CD4-positive, alpha-beta T cell treated with Interleukin-12 subunit alpha and Interleukin-12 subunit beta, for 1 hour (primary cell): ENCODE results near the gene CACNA1B.

Experiments
- DNase-seq: peaks from one replicate; pipeline ENCODE4 v3.0.0-alpha.2; 2020

CACNA1B gene

DNA sequence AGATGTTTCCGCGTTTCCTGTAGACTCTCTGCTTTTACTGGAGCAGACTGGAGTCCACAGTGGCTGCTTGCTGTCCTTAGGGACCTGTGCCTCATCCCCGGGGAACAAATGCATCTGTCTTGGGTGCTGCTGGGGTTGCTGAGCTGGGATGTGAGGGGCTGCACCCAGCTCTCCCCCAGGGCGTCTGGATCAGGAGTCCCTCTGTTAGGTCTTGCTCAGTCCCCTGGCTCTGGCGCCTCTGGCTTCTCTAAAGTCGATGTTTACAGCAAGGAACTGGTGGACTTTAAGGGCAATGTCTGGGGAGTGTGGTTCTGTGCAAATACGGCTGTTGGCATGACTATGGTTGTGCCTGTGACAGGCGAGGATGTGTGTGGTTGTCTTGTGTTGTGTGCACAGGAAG, 91.4 kb downstream of the CACNA1B start:
- no peak for DNase-seq

DNA sequence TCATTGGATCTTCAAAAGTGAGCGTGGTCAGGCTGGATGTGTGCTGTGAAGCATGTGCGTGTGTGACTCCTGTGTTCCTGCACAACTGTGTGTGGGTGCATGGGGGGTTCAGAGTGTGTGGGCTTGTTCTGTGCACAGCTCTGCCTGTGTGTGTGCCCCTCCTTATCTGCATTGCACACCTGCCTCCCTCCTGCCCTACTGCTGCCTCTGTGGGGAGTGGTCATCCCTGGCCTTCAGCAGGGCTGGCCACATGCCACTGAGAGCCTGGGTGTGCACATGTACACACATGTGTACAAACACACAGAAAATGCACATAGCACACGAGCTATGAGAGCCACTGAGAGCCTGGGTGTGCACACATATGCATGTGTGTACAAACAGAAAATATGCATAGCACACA, 92.1 kb downstream of the CACNA1B start:
- DNase-seq: no peak

DNA sequence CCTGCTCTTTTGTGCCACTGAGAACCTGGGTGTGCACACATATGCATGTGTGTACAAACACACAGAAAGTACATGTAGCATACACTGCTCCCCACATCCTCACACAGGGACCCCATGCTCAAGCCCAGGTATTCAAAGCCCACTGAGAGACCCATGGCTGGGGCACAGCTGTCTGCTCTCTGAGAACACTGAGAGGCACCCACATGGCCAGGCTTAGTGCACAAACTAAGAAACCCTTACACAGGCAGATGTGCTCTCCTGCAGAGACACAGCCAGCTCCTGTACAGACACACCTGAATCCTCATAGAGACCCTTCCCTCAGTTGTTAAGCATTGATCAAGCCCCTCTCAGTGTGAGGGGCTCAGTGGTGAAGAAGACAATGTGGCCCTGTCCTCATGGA, 92.5 kb downstream of the CACNA1B start:
- DNase-seq: no peak

DNA sequence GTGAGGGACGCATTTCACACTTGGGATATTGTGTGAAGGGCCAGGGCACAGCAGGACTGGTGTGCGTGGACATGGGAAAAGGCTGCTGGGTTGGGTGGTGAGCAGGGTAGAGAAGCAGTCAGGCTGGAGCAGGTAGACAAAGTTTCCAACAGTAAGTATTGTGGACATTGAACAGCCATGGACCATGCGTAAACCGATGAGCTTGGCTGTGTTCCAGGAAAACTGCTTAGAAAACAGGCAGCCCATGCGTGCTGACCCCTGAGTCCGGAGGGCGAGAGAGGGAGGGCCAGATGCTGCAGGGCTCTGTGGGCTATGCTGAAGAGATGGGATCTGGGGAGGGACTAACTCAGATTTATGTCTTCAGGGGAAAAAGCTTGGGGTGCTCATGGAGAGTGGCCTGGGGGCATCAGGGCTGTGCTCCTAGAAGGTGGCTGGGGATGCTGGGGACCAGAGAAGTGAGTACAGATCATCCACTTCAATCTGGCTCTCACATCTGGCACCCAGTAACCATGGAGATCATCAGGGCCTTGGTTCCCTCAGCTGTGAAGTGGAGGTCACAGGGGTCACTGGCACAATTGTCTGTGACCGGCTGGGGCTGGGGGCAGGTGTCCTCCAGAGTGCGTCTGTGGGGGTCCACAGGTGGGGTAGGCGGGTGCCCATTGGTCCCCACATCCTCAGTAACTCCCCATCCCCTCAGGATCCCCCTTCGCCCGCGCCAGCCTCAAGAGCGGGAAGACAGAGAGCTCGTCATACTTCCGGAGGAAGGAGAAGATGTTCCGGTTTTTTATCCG, 93.3 kb downstream of the CACNA1B start:
- DNase-seq: no peak

DNA sequence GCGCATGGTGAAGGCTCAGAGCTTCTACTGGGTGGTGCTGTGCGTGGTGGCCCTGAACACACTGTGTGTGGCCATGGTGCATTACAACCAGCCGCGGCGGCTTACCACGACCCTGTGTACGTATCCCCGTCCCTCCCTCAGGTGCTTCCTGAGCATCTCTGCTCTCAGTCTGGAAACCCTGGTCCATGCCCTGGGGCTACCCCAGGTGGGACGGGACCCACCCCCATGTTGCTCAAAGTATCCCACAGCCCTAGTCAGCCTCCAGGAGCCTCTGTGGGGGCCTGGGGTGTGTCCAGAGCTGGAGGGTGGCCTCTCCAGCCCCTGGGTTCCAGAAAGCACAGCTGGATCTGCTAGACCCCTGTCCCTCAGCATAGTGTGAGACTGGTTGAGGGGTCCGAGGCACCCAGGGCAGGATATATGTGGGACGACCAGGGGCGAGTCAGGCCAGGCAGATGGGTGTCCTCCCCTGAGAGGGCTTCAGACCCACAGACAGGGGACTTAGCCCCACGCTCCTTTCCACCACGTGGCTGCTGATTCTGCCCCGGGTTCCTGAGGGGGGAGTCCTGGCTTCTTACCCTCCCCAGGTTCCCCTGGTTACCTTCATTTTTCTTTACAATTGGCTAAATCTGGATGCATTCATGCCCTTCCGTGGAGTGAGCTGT, 94.0 kb downstream of the CACNA1B start:
- DNase-seq: no peak

DNA sequence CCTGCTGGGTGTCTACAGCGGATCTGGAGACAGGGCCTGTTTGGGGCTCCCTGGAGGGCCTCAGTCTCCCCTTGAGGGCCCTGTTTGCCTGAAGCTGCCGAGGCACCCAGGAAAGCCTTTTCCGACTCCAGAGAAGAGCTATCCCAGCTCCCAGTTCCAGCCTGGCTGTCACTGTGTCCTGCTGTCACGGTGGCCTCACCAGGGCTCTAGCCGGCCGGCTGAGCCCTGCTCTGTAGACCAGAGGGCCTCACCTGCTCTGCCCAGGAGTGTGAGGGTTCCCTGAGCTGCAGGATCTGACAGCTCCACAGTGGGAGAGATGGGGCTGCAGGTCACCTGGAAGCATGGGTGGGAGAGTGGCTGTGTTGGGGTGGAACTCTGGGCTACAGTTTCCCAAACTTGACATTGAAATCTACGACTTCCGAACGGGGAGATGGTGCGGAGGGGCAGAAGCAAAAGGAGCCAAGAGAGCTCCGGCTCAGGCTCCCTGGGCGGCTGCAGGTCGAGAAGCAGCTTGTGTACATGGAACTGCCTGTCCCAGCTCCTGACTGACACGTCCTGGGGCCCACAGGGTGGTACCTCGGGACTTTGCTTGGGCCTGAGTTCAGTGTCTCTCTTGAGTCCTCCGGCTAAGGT, 94.9 kb downstream of the CACNA1B start:
- no peak for DNase-seq

DNA sequence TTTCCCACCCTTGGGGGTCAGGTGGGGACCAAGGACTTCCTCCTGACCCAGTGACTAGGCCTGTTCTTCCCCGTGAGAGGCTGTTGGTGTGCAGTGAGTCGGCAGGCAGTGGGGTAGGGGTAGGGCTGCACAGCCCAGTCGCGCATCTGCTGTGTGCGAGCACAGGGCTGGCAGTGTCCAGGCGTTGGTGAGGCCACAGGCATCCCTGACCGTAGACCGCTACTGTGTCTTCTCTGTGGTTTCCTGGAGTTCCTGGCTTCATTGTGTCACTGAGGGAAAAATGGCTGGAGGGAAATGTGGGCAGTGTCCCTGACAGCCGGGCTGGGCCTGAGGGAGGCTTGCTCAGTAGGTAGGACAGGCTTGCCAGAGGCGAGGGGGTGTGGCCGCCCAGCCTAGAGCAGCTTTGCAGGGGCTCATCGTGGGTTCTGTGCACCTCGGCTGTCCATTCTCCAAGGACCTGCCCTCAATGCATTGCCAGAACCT, 95.4 kb downstream of the CACNA1B start:
- no peak for DNase-seq

DNA sequence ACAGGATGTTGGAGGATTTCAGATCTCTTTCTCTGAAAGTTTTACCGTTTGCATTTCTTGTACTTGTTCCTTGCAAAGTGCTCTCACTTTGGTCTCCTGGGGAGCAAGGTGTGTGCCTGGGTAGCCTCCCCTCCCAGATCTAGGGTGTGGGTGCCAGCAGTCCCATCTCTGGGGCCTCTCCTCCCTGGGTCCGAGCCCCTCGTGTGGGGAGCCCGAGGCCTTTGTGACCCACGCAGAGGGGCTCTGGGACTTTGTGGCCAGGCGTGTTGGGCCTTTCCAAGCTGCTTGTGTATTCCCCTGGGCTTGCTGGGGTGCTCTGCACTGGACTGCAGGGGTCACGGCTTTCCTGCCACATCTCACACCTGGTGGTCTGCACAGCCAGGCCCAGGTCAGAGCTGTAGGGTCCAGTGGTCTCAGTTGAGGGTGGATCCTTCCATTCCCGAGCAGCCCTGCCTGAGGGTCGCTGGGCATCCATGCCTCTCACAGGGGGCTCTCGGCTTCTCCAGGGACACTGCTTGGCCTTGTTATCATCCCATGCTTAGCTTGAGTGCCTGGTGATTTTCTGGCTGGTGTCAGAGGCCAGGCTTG, 96.3 kb downstream of the CACNA1B start:
- DNase-seq: no peak

DNA sequence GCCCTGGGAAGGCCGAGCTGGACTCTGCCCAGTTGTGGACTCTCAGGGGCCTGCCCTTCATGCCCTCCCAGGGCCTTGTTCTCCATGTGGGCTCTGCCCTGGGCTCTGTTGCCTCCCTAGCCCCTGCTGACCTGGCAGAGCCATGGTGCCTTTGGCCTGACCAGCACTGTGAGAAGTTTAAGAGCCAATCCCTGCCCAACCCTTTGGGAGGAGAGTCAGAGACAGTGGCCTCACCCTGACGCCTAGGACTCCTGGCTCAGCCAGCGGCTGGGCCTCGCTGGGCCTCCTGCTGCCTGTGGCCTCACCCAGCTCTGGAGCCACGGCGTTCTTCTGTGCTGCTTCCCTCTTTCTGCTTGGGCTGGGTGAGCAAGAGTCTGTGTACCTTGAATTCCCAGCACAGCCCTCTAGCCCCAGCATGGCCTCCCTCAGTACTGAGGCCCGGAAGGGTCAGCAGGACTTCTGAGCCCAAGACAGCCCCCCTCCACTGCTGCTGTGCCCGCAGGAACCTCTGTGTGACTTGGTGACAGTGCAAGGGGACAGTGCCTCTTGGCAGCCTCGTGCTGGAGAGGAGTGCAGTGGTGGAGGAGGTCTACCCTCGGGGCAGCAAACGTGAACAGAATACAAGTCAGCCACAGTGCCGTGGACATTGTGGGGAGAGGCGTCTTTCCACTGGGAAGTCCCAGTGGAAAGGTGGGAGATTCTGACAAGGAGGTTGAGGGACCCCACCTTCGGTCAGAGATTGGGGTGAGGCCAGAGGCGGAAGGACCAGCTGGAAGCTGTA, 97.4 kb downstream of the CACNA1B start:
- no peak for DNase-seq

DNA sequence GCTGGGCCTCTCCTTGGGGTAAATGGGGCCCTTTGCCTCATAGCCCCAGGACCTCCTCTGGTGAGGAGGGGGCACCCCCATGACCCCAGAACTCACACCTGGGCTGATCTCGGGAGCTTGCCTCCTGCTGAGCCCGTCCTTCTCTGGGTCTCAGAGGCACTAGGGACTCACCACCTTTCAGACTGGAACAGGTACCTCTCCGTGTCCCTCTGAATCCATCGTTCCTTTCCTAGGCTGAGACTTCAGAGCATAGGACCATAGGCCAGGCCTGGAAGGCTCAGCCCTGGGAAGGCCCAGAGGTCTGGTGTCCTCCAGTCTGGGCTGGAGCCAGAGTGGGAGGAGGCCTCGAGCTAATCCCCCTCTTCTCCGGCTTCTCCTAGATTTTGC, 97.9 kb downstream of the CACNA1B start:
- no peak for DNase-seq

DNA sequence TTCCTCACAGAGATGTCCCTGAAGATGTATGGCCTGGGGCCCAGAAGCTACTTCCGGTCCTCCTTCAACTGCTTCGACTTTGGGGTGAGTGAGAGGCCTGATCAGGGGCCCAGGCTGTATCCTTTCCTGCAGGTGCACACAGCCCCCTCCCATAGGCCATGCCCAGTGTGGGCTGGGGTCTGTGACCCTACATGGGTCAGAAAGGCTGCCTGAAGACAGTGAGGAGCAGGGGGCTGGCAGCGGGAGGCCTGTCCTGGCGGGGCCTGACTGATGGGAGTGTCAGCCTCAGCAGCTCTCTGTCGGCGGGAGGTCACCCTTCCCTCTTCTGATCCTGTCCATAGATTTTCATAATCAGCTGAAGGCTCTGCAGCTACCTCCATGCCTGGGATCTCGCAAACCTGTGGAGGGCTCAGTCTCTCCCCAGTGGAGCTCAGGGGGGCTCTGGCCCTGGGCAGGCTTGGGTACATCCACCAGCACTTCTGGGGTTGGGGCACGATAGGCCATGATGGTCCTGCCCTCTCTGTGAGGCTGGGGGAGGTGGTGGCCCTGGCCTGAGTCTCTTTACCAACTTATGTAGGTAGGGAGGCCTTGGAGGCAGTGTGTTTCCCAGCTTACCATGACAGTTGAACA, 98.5 kb downstream of the CACNA1B start:
- no peak for DNase-seq

DNA sequence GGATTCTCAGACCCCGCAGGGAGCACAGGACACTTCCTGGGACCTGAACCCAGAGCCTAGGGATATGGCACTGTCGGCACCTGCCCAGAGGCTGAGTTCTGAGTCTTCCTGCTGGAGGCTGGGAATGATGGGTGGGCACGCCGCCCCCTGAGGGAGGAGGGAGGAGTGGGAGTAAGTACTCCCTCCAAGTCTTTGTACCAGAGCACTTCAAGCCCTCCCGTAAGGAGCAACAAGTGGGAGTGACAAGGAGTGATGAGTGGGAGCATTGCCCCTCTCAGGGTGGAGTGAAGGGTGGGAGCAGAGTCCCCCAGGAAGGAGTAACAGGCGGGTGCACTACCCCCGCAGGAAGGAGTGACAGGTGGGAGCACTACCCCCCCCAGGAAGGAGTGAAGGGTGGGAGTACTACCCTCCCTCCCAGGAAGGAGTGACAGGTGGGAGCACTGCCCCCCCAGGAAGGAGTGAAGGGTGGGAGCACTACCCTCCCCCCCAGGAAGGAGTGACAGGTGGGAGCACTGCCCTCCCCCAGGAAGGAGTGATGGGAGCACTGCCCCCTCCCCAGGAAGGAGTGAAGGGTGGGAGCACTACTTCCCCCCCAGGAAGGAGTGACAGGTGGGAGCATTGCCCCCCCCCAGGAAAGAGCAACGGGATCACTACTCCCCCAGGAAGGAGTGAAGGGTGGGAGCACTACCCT, 100.1 kb downstream of the CACNA1B start:
- no peak for DNase-seq

DNA sequence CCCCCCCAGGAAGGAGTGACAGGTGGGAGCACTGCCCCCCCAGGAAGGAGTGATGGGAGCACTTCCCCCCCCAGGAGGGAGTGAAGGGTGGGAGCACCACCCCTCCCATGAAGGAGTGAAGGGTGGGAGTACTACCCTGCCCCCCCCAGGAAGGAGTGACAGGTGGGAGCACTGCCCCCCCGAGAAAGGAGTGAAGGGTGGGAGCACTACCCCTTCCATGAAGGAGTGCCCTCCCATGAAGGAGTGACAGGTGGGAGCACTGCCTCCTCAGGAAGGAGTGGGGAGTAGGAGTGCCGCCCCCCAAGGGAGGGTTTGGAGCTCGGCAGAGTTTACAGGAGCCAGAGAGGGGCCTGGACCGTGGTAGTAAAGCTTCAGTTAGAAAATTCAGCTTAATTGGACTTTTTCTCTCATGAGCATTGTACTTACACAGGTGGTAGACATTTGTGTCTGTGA, 100.7 kb downstream of the CACNA1B start:
- DNase-seq: no peak

DNA sequence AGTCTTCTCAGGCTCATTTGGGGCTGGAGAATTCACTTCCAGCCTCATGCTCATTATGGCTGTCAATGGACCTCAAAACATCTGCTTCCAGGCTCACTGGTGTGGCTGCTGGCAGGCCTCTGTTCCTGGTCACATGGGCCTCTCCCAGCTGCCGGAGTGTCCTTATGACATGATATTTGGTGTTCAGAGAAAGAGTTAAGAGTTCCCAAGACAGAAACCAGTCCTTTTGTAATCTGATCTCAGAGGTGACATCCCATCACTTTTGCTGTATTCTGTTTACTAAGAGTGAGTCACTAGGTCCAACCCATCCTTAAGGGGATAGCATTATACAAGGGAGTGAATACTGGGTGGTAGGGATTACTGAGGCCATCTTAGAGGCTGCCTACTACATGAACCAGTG, 104.6 kb downstream of the CACNA1B start:
- DNase-seq: no peak

DNA sequence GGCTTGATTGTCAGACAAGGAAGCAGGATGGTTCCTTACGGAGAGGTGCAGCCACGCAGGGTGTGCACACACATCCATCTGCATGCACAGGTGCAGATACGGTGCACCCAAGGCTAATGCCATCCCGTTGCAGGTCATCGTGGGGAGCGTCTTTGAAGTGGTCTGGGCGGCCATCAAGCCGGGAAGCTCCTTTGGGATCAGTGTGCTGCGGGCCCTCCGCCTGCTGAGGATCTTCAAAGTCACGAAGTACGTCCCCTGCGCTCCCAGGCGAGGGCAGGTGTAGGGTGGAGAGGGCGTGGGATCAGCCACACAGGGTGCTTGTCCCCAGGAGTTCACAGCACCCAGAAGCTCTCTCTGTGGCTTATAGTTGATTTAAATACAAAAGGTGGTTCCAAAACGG, 106.4 kb downstream of the CACNA1B start:
- no peak for DNase-seq

DNA sequence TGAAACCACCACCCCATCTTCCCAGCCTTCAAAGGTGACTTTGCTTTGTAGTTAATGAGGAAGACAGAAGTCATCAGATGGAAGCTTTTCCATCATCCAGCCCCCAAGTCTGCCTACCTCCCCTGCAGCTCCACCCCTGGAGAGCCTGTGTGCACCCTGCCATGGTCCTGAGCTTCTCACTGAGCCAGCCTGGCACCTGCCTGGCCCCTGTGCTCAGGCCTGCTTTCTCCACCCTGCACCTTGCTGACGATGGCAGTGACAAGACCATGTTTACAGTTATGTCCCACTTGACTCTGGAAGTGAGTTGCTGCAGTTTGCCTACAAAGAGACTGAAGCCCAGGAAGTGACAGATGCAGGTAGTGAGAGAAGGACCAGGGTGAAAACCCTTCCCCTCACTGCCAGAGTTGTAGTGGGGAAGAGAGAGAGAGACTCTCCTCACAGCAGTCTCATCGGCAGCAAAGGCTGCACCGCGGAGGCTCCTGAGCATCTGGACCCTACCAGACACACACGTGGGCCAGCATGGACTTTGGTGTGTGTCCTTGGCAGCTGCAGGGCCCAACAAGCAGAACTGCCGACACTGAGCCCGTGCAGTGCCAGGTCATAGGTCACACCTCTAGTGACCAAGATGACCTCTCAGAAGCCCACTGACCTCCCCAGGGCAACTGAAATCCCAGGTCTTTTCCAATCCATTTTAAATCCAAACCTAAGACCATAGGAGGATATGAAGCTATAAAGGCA, 107.1 kb downstream of the CACNA1B start:
- no peak for DNase-seq

DNA sequence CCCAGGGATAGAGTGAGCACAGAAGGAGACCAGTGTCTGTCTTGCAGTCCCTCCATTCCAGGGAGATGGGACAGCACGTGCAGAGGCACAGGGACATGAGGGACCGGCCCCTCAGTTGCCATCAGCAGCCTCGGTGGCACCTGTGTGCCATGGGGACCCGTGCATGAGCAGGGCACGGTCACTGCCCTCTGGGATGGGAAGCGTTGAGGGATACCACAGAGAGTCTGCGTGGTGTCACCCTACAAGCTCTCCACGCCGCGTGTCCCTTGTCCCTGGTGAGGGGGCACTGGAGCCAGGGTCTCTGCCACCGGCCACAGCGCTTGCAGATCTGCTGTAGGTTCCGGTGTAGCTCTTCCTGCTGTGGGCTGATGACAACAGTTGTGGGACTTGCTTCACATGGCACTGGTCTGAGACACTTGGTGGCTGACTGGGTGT, 108.1 kb downstream of the CACNA1B start:
- DNase-seq: no peak

DNA sequence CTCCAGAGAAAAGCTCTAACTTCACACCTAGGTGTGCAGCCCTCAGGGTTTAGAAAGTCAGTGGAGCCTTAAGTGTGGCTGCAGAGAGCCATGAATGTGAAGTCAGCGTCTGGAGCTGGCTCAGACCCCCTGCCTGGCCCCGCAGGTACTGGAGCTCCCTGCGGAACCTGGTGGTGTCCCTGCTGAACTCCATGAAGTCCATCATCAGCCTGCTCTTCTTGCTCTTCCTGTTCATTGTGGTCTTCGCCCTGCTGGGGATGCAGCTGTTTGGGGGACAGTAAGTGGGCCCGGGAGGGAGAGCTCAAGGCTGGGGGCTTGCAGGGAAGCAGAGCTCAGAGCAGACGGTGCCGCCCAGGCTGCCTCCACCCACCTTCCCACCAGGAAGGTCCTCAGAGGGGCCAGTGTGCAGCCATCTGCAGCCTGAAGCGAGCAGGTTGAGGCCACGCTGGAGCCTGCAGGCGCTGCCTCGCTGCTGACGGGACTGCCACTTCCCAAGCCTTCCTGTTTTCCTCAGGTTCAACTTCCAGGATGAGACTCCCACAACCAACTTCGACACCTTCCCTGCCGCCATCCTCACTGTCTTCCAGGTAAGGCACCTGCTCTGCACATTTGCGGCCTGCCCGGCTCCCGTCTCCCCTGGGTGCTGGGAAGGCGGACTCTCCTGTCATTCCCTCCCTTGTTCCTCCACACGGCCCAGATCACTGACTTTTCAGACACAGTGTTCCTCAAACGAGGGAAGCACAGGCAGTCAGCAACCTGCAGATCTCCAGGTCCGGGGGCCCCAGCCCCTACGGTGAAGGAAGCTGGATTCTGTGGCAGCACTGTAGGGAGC, 108.9 kb downstream of the CACNA1B start:
- no peak for DNase-seq

DNA sequence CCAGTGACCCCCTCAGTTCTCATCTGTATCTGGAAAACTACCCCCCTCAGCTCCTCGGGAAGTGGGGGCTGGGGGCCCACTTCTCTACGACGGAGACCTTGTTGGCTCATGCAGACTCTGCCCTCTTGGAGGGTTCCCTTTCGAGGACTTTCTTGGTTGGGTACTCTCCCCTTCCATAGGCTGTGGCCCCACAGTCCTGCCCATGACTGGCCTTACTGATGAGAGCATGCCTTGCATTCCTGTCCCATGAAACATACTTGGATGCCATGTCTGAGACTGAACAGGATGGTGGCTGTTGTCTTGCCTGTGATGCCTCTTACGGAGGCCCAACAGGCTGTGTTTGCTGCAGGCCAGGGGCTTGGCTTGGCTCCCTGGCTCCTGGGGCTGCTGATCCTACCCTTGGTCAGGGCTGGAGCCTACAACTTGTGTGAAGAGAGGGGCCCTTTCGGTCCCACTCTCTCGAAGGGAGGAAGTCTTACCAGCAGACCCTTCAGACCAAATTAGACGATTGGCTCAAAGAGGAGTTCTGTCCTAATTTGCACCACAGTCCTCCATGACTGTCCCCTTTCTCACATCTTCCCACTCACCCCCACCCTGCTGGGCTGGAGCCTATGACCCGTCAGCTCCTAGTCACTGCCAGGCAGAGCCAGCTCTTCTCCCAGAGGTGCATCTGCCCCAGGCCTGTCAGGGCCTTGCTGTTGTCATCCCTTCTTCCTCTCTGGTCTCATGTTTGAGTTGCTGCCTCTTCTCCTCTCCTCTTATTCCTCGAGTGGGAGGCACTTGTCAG, 109.9 kb downstream of the CACNA1B start:
- no peak for DNase-seq
